HepG2 (cell line): ENCODE data around the gene CDHR5. TPM values are rescaled to one million over a fixed set of nuclear protein-coding genes. Genes with fewer than 3 reads are reported as not detected.
A peak's percentile ranks its signal among the peaks of the same experiment; 100 is the strongest.

ENCODE experiments used
- ATAC-seq: fragments of 200-7000 bp; cut with Tn5 transposase; 3 replicates; pipeline ENCODE4 v1.9.1; 2020; ENCODE audit warnings: mild to moderate bottlenecking, moderate library complexity
- BruUV-seq: library from RNA; stranded (reverse); fragments of 400-500 nt; replicated peaks from 2 replicates; lab custom pipeline; 2021; lab: Mats Ljungman, UMichigan
- CTCF ChIA-PET: fragments of 300-600 bp; formaldehyde crosslinking; extraction: SDS; loops from one replicate; lab custom pipeline; 2021; ENCODE audit warnings: low total read pairs, inconsistent platforms, low intra/inter-chr PET ratio; lab: Yijun Ruan, JAX
- POLR2A ChIA-PET: fragments of 350-600 bp; sonication (Branson Sonifier 250); formaldehyde crosslinking; loops from one replicate; lab custom pipeline; 2020; ENCODE audit warnings: antibody characterized with exemption, inconsistent platforms; lab: Yijun Ruan, JAX
- DNase-seq: peaks from one replicate; pipeline ENCODE4 v3.0.0-alpha.2; 2015; ENCODE audit warnings: low spot score
- FAIRE-seq: peaks from 3 replicates; lab custom pipeline; 2011; peaks lifted over from hg19 to GRCh38; lab: Jason Lieb, UNC
- H2AFZ ChIP-seq: one replicate; pipeline ENCODE4 v1.6.1; 2011; ENCODE audit warnings: low read length, inconsistent platforms
- H3K27ac ChIP-seq: fragments of 300-600 bp; 3 replicates; pipeline ENCODE4 v1.8.0; 2011; ENCODE audit warnings: mixed run types, mild to moderate bottlenecking, mixed read lengths, low read length, inconsistent platforms; ENCODE audit not compliant: insufficient read depth; ENCODE audit errors: extremely low read length
- H3K27me3 ChIP-seq, 2 experiments: fragments of 200-600 bp in 1 of 2; 2 replicates in 1 of 2; 3 replicates in 1 of 2; pipeline versions ENCODE4 v1.6.0 to v1.8.0; 2011; ENCODE audit warnings: low read length in 2 of 2, mild to moderate bottlenecking in 2 of 2, moderate library complexity in 2 of 2, inconsistent platforms in 1 of 2; ENCODE audit not compliant: insufficient read depth in 2 of 2, control insufficient read depth in 1 of 2
- H3K36me3 ChIP-seq, 2 experiments: fragments of 200-600 bp in 1 of 2; replicated peaks in 1 of 2; 2 replicates in 1 of 2; 3 replicates in 1 of 2; pipeline versions ENCODE4 v1.5.1 to v1.8.0; 2011; ENCODE audit warnings: low read length in 2 of 2, inconsistent platforms in 1 of 2; ENCODE audit not compliant: insufficient read depth in 2 of 2, control insufficient read depth in 1 of 2
- H3K4me1 ChIP-seq: 2 replicates; pipeline ENCODE4 v1.5.1; 2012; ENCODE audit warnings: low read length, inconsistent platforms; ENCODE audit not compliant: insufficient read depth
- H3K4me2 ChIP-seq: 2 replicates; pipeline ENCODE4 v1.6.0; 2011; ENCODE audit warnings: low read depth, low read length, inconsistent platforms
- H3K4me3 ChIP-seq, 3 experiments: fragments of 200-600 bp in 1 of 3; sonication (generic), shearing (Covaris generic) in 1 of 3; replicated peaks in 1 of 3; 2 replicates each; pipeline ENCODE4 v1.5.1; 2011 to 2016; ENCODE audit warnings: low read length in 3 of 3, inconsistent platforms in 2 of 3, low read depth in 2 of 3, mild to moderate bottlenecking in 2 of 3, control low read depth in 1 of 3, mixed read lengths in 1 of 3; ENCODE audit not compliant: insufficient read depth in 1 of 3
- H3K79me2 ChIP-seq: one replicate; pipeline ENCODE4 v1.6.1; 2011; ENCODE audit warnings: low read length, inconsistent platforms; ENCODE audit not compliant: insufficient read depth
- H3K9ac ChIP-seq: 2 replicates; pipeline ENCODE4 v1.6.0; 2011; ENCODE audit warnings: mild to moderate bottlenecking, low read depth, low read length, inconsistent platforms; ENCODE audit not compliant: insufficient read depth
- H3K9me3 ChIP-seq: 2 replicates; pipeline ENCODE4 v1.5.1; 2012; ENCODE audit warnings: mild to moderate bottlenecking, low read length
- H4K20me1 ChIP-seq: 2 replicates; pipeline ENCODE4 v1.6.0; 2011; ENCODE audit warnings: inconsistent platforms, mild to moderate bottlenecking, low read length, moderate library complexity; ENCODE audit not compliant: insufficient read depth
- ARID5B ChIP-seq: IDR thresholded peaks from 2 replicates; pipeline ENCODE4 v1.4.0; 2020; ENCODE audit warnings: mild to moderate bottlenecking, missing genetic modification reagents
- ATF3 ChIP-seq: sonication (generic); formaldehyde crosslinking; IDR thresholded peaks from 2 replicates; pipeline ENCODE4 v1.4.0; 2020; ENCODE audit warnings: missing genetic modification reagents
- ATF5 ChIP-seq: sonication (generic); formaldehyde crosslinking; IDR thresholded peaks from 2 replicates; pipeline ENCODE4 v1.4.0; 2020; ENCODE audit warnings: mild to moderate bottlenecking, low read depth, missing genetic modification reagents
- HMGXB4 ChIP-seq, 2 experiments: sonication (generic) in 1 of 2; formaldehyde crosslinking in 1 of 2; IDR thresholded peaks; 2 replicates each; pipeline versions ENCODE4 v1.4.0 to v1.6.1; 2018 to 2020; ENCODE audit warnings: missing genetic modification reagents in 2 of 2, borderline replicate concordance in 1 of 2, low read depth in 1 of 2, mild to moderate bottlenecking in 1 of 2, missing biosample characterization in 1 of 2
- MYC ChIP-seq: sonication (generic); formaldehyde crosslinking; IDR thresholded peaks from 2 replicates; pipeline ENCODE4 v1.9.0; 2021; ENCODE audit warnings: missing genetic modification reagents, borderline replicate concordance
- PATZ1 ChIP-seq: sonication (generic); formaldehyde crosslinking; IDR thresholded peaks from 2 replicates; pipeline ENCODE4 v1.4.0; 2020; ENCODE audit warnings: missing genetic modification reagents
- ZBTB33 ChIP-seq: sonication (generic); formaldehyde crosslinking; IDR thresholded peaks from 2 replicates; pipeline ENCODE4 v1.4.0; 2020; ENCODE audit warnings: missing genetic modification reagents
- ZNF12 ChIP-seq: sonication (generic); formaldehyde crosslinking; IDR thresholded peaks from 2 replicates; pipeline ENCODE4 v1.5.0; 2020; ENCODE audit warnings: missing genetic modification reagents
- WGBS: methylation state at CpG from one replicate; pipeline ENCODE4 v1.1.6; 2017; ENCODE audit warnings: low lambda C conversion rate; 5-methylcytosine and 5-hydroxymethylcytosine counted together
- in situ Hi-C: cut with HindIII; loops from 2 replicates; pipeline ENCODE4 v1.10.0; 2017; ENCODE audit warnings: low pct_unique_long_range_greater_than_20kb; ENCODE audit not compliant: extremely low pct_ligation_motif_present
- intact Hi-C: fragments of 100-400 bp; cut with micrococcal nuclease; formaldehyde crosslinking; loops from one replicate; pipeline ENCODE4 v1.10.0; 2022; ENCODE audit not compliant: unreplicated experiment
- polyA plus RNA-seq, 8 experiments: library from polyadenylated mRNA; depleted of rRNA in 3 of 8; stranded (reverse) in 7 of 8; unstranded in 1 of 8; fragments of >200 nt; fragmentation: Illumina TruSeq in 4 of 8; extraction: Trizol in 4 of 8; gene quantifications; 2 replicates each; pipeline versions ENCODE4 v1.2.1 to v1.2.3, GENCODE V29; 2011 to 2016; ENCODE audit warnings: low read depth in 4 of 8, missing spikeins in 1 of 8, mixed read lengths in 1 of 8; ENCODE audit not compliant: insufficient read depth in 1 of 8
- total RNA-seq, 5 experiments: library from RNA; depleted of rRNA; stranded (reverse); fragments of >200 nt; fragmentation: Illumina TruSeq; extraction: Trizol; gene quantifications; 2 replicates each; pipeline ENCODE4 v1.2.3, GENCODE V29; 2016; ENCODE audit warnings: low read depth in 1 of 5

CDHR5 gene
- total and polyA plus RNA-seq, 2 of the 13 experiments (the other 11 are each of a cell fraction or from before 2014, with no cell fraction given): 0.46 to 0.71 TPM

- no peak for TF ChIP-seq ARID5B (CRISPR knock-in tag)
- no peak for TF ChIP-seq ZNF12
Measured at GRCh38 chr11:665062-665703, 40.4 kb upstream of the CDHR5 start (continued).

- POLR2A ChIA-PET: no interaction called here
- Histone ChIP-seq H3K9me3 (no peaks in the 10 kb centered on the region), H3K79me2 (no peaks in the 10 kb centered on the region), H3K9ac (no peak overlapping the region), H3K4me3 (no peak overlapping the region), H2AFZ (no peak overlapping the region), H3K27me3 (no peaks in the 10 kb centered on the region), H3K27ac (no peak overlapping the region), H3K4me1 (peaks cover 10% of the 10 kb centered on the region), H4K20me1 (0 out of 2 replicates have a peak, but pooled peaks cover 10% of the 10 kb centered on the region), H3K4me2 (no peak overlapping the region), H3K36me3 (peaks cover 19 to 59% of the 10 kb centered on the region in 2 experiments; a peak in 4 of 5 replicates)
- 83% methylated on average over 12 of the region's 15 CpGs for WGBS
- in situ Hi-C loops (loop anchor here (5.0 kb wide), 1 partner anchor 105 kb away; no protein-coding TSS in a partner anchor), intact Hi-C loops (loop anchor here (1.0 to 2.0 kb wide), 2 partner anchors 61 to 102 kb away; no protein-coding TSS in a partner anchor)
- peak; percentile 84 for ATAC-seq
- BruUV-seq: no TSS peak
- peak; percentile 39 for DNase-seq
- CTCF ChIA-PET: interaction anchor here (1.4 to 1.5 kb wide), 2 partner anchors 60 to 65 kb away, joined by 7 to 10 read pairs; no protein-coding TSS in a partner anchor
- peak; percentile 36 for FAIRE-seq
- TF ChIP-seq ZBTB33 (CRISPR knock-in tag) (peak; percentile 54; the same call in 1 of the 2 replicates), ATF3 (CRISPR knock-in tag) (no peak), HMGXB4 (CRISPR knock-in tag; IDR thresholded peaks at IDR 0.05; ENCODE audit: borderline replicate concordance in 1 of 2, low read depth in 1 of 2) (0 out of 4 replicates have a peak, but pooled peaks of 1 of the 2 experiments have one; percentile 30), PATZ1 (CRISPR knock-in tag) (0 out of 2 replicates have a peak, but pooled peaks have one; percentile 25), MYC (CRISPR knock-in tag) (peak; percentile 15; the same call in 1 of the 2 replicates), ATF5 (CRISPR knock-in tag) (no peak)
Measured at GRCh38 chr11:662689-663274, 38.0 kb upstream of the CDHR5 start.
